ENCODE results near the gene CYSLTR2.

CYSLTR2 gene

DNA sequence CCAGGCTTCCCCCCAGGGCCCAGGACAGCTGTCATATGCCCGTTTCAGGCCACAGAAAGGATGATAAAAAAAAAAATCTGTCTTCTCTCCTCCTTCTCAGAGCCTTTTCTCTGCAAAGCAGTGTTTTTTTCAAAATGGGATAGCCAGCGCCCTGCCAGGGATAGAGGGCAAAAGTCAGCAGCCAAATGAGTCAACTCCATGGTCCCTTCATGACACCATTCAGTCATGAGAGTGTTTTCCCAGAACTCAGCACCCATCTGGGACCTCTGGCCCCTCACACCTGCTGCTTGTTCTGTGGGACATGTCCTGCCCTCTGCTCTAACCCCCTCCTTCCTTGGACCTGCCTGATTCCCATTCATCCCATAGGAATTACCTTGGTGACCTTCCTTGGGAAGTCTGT is 95.0 kb downstream of the CYSLTR2 start:
- no peak for DNase-seq

DNA sequence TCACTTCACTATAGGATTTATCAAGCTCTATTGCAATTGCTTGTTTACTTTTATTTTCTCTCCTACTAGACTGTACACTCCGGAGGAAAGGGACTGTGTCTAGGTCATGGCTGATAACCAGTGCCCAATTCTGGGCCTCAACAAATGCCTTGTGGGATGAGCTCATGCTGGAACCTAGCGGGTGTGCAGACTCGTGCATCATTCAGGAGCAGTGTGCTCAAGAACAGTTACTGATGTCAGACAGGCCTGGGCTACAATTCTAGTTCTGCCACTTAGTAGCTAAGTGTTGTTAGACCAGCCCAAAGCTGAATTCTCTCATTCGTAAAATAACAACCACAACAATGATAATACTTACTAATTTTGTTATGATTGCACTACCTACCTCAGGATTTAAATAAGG is 95.4 kb downstream of the CYSLTR2 start:
- DNase-seq, result no peak

DNA sequence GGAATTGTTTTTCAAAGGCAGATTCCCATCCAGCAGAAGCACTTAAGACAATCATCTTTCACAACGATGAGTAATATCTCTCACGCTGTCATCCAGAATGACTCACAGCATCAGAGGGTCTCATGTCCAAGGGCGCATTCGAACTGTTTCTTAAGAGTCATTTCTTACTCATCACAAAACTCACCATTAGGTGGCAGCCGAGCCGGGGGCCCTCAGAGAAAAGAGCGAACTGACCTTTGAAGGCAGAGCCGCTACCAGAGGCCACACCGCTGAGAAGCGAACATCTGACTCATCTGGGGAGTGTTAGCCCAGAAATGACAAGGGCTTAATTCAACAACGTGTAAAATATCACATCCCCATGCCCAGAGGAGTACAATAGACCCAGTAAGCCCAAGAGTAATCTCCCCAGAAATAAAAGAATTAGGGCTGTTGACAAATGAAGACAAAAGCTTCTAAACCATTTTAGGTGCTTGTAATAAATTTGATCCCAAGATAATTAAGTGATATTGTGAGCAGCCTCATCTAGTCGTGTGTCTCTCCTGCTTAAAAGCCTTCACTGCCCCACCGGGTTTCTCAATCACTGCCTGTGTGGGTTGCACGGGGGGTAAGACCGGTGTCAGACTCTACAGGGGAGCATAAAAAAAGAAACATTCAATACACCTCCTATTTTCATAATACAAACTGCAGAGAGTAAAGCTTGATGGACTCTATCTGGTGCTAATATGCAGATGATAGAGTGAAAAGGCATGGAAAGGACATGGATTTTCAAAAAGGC is 96.2 kb downstream of the CYSLTR2 start:
- peak in 1 of 2 experiments; percentile 31 for DNase-seq

DNA sequence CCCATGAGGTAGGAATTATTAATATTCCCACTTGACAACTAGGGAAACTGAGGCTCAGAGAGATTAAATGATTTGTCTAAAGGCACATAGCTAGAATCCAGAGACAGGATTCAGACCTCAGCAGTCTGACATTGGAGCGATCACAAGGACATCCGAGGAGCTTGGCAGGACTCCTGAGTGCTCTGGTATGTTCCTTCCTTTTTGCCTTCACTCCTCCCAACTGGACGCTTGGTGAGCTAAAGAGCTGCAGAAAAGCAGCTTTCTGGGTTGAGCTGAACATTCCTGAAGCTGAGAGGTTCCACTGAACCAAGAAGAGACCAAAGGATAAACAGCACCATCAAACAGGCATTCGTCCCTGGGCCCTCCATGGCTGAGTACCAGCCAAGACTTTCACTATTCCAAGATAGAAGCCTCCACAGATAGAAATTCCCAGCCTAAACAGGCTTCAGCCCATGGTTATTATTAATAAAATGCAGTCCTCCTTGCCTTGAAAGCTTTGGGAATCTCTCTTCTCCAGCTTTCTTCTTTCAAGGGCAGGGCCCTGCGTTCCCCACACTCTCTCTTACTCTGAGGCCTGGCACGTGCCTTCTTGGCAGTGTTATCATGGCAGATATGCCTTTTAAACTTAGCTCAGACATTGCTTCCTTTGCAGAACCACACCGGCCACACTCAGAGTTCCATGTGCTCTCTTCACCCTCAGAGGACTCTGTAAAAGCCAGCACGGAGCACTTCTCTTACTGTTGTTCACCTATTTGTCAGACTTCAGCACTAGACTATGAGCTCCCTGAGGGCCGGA is 97.1 kb downstream of the CYSLTR2 start:
- DNase-seq, result no peak

DNA sequence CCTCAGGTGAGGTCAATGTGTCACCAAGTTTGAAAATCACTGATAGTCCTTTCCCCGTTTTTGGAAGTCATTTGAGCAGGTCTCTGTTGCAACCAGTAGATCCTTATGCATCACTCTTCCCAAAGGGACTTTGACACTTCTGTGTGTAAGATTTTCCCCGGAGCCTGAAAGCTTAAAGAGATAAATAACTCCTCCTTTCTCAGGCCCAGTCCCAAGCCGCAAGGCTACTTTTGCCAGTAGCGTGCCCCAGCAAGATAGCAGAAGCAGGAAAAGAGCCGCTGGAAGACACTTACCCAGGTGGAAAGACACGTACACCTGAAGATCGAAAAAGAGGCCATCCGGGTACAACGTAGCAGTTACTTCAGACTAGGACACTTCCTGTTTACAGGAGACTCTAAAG is 106.9 kb downstream of the CYSLTR2 start:
- DNase-seq, result no peak

Measured in NCI-H526 (cell line).